ENCODE results near the gene FSTL3. TPM values are rescaled to one million over a fixed set of nuclear protein-coding genes. Genes with fewer than 3 reads are reported as not detected.

Gene FSTL3
- total RNA-seq, 1 experiment from 2014 or later, result 29.1 TPM

GRCh38 chr19:652467-653389 lies 23.5 kb upstream of the FSTL3 start:
- intact Hi-C loops (cut with micrococcal nuclease), result no loop called here
- H3K4me1 ChIP-seq (ENCODE audit: control insufficient read depth in 1 of 2, insufficient read depth in 2 of 2, low read length in 2 of 2), result no peaks in the 10 kb centered on the region
- no peak overlapping the region for H3K4me3 ChIP-seq (replicated peaks in 1 of 2; ENCODE audit: low read depth in 1 of 2, low read length in 2 of 2)
- peaks cover 78% of the 10 kb centered on the region for H3K79me2 ChIP-seq (ENCODE audit: insufficient read depth, low read length)
- no peak for DNase-seq (ENCODE audit: low read depth, low spot score)
- no TSS peak for BruUV-seq (replicated peaks)
- no peak for ATAC-seq
- TF ChIP-seq ELF1 (IDR thresholded peaks at IDR 0.05; ENCODE audit: borderline replicate concordance, low read depth) (no peak), REST (IDR thresholded peaks at IDR 0.05; ENCODE audit: low read depth) (no peak), YY1 (IDR thresholded peaks at IDR 0.05; ENCODE audit: extremely low read depth, insufficient replicate concordance, low read depth, low read length) (no peak), MAX (IDR thresholded peaks at IDR 0.05) (no peak), ZNF274 (IDR thresholded peaks at IDR 0.05; ENCODE audit: low read depth, low read length) (no peak), SIN3A (IDR thresholded peaks at IDR 0.05; ENCODE audit: low read depth) (no peak), CBX3 (IDR thresholded peaks at IDR 0.05; ENCODE audit: low read depth) (no peak), SRF (IDR thresholded peaks at IDR 0.05; ENCODE audit: low read depth) (no peak), CEBPB (IDR thresholded peaks at IDR 0.05; ENCODE audit: low read depth) (no peak), RAD21 (IDR thresholded peaks at IDR 0.05; ENCODE audit: low read depth) (no peak), JUND (IDR thresholded peaks at IDR 0.05) (no peak), ZFX (IDR thresholded peaks at IDR 0.05) (no peak), EGR1 (IDR thresholded peaks at IDR 0.05; ENCODE audit: low read depth) (no peak), FOSL1 (IDR thresholded peaks at IDR 0.05; ENCODE audit: low read depth) (no peak), EZH2 (IDR thresholded peaks at IDR 0.05) (no peak), POLR2A (IDR thresholded peaks at IDR 0.05; ENCODE audit: borderline replicate concordance, extremely low read depth, insufficient read depth, insufficient read length) (no peak), SP1 (IDR thresholded peaks at IDR 0.05; ENCODE audit: low read depth) (no peak), EZH2phosphoT487 (IDR thresholded peaks at IDR 0.05; ENCODE audit: borderline replicate concordance) (no peak)
- no peaks in the 10 kb centered on the region for H3K27me3 ChIP-seq (ENCODE audit: insufficient read depth, low read length)
- ChIA-PET CTCF (no interaction called here), RAD21 (ENCODE audit: low non-redundant PET in 1 of 2, low total read pairs in 2 of 2, uncharacterized antibody in 2 of 2, unreplicated experiment in 2 of 2) (no interaction called here), POLR2A (no interaction called here)
- H4K20me1 ChIP-seq (ENCODE audit: insufficient read depth), result no peaks in the 10 kb centered on the region
- H3K9me2 ChIP-seq (ENCODE audit: insufficient read depth), result no peaks in the 10 kb centered on the region
- H3K36me3 ChIP-seq (ENCODE audit: control insufficient read depth in 1 of 2, insufficient read depth in 2 of 2, low read length in 2 of 2), result peaks cover 14 to 45% of the 10 kb centered on the region in 2 experiments
- H3K9ac ChIP-seq (ENCODE audit: low read length), result no peak overlapping the region
- H3K4me2 ChIP-seq (ENCODE audit: low read length), result no peak overlapping the region
- no peaks in the 10 kb centered on the region for H3K9me3 ChIP-seq (ENCODE audit: control insufficient read depth in 1 of 2, insufficient read depth in 1 of 2, low read depth in 1 of 2, low read length in 2 of 2)
- no peak overlapping the region for H3K27ac ChIP-seq (ENCODE audit: low read depth, low read length)
- H2AFZ ChIP-seq (ENCODE audit: low read depth, low read length, poor library complexity, severe bottlenecking), result no peak overlapping the region
